ENCODE data around the gene SPATA31A1.
"Not testable (repeated sequence)": the region's sequence is repeated elsewhere in the genome, so short reads cannot be mapped to it uniquely, and the experiment has no call there.

Gene SPATA31A1

GRCh38 chr9:39355369-39355768 lies at the start of gene SPATA31A1:
TSS of gene SPATA31A1 (plus strand) at chr9:39355669. CDS start at chr9:39355731, 62 bp downstream.
- not testable (repeated sequence) for DNase-seq (ENCODE audit: low read depth in 2 of 2)

GRCh38 chr9:39407261-39408204 lies 52.1 kb downstream of the SPATA31A1 start:
- DNase-seq (ENCODE audit: low read depth in 2 of 2) = not testable (repeated sequence)

DNA sequence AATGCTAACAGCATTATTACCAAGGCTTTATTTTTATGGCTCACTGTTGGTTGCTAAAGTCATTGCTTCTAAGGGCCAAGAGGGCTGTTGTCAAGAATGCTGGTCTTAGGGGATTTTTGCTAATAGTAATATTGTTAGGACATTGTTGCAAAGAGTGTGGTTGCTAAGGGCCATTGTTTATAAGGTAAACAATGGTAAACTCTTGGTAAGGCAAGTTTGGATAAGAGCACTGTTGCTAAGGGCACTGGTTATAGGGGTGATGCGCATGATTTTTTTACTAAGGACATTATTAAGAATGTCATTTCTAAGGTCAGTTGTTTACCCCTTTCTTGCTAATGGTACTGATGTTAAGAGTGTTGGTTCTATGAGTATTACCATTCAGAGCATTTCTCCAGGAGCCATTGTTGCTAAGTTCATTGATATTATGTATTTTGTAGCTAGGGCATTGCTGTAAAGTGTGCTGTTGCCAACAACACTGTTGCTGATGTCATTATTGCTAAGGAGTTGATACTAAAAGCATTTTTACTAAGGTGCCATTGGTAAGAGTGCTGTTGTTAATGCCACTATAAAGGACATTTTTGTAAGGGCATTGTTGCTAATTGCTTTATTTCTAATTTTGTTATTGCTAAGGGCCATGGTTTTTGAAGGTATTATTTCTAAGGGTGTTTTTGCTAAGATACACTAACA lies 55.9 kb downstream of the SPATA31A1 start:
- not testable (repeated sequence) for DNase-seq (ENCODE audit: low read depth in 2 of 2)

Measured in activated CD4-positive, alpha-beta T cell treated with anti-CD3 and anti-CD28 coated beads for 24 hours (primary cell).